ENCODE results near the gene ZNF749. TPM values are rescaled to one million over a fixed set of nuclear protein-coding genes. Genes with fewer than 3 reads are reported as not detected.
A peak's percentile ranks its signal among the peaks of the same experiment; 100 is the strongest.

ZNF749 gene
- total RNA-seq = 10 to 100 TPM; 13.1 to 13.3 TPM

GRCh38 chr19:57435062-57435978 lies at the start of gene ZNF749:
TSS of gene ZNF749 (plus strand) at chr19:57435325. CDS start at chr19:57435579, 254 bp downstream.
- CTCF ChIA-PET = interaction anchor here (0.7 to 1.7 kb wide), 3 partner anchors 10 to 30 kb away, joined by 3 to 6 read pairs (median 3); no protein-coding TSS in a partner anchor
- Mint-ChIP-seq H3K27me3 (no peaks in the 10 kb centered on the region), H3K9me3 (ENCODE audit: low read depth) (peaks cover 18% of the 10 kb centered on the region), H3K4me3 (peak within 1 kb of the TSS; percentile 85), H3K36me3 (peaks cover 47% of the 10 kb centered on the region), H3K27ac (peak within 1 kb of the TSS; percentile 90), H3K4me1 (peaks cover 27% of the 10 kb centered on the region)
- peak; percentile 99 for DNase-seq
- peak; percentile 98 for ATAC-seq

- peaks cover 30% of the 10 kb centered on the region for H3K4me1 Mint-ChIP-seq
- H3K36me3 Mint-ChIP-seq = peaks cover 32% of the 10 kb centered on the region
- H3K27ac Mint-ChIP-seq = peak overlapping the region; percentile 96
- no peak for ATAC-seq
- H3K9me3 Mint-ChIP-seq (ENCODE audit: low read depth) = peaks cover 5% of the 10 kb centered on the region
- H3K4me3 Mint-ChIP-seq = peak overlapping the region; percentile 90
- CTCF ChIA-PET = interaction anchor here (0.9 to 1.5 kb wide), 5 partner anchors 16 to 197 kb away, joined by 3 to 4 read pairs (median 4); partner anchors contain the start of genes ZIK1, ZNF264 and ZNF460
- no peak for DNase-seq
- H3K27me3 Mint-ChIP-seq = no peaks in the 10 kb centered on the region
Measured at GRCh38 chr19:57389194-57389729, 45.9 kb upstream of the ZNF749 start.

- H3K27ac Mint-ChIP-seq = peak within 1 kb of the TSS; percentile 96
- H3K36me3 Mint-ChIP-seq = peaks cover 38% of the 10 kb centered on the region
- H3K4me1 Mint-ChIP-seq = peaks cover 35% of the 10 kb centered on the region
- DNase-seq = peak; percentile 99
- CTCF ChIA-PET = interaction anchor here (0.9 to 1.5 kb wide), 5 partner anchors 16 to 198 kb away, joined by 3 to 4 read pairs (median 4); partner anchors contain the start of genes ZIK1, ZNF264 and ZNF460
- H3K9me3 Mint-ChIP-seq (ENCODE audit: low read depth) = peaks cover 6% of the 10 kb centered on the region
- H3K4me3 Mint-ChIP-seq = peak within 1 kb of the TSS; percentile 90
- H3K27me3 Mint-ChIP-seq = no peaks in the 10 kb centered on the region
- peak; percentile 98 for ATAC-seq
Measured at GRCh38 chr19:57389730-57390598, 45.2 kb upstream of the ZNF749 start, which contains the start of gene ZNF548. TSS of gene ZNF548 (plus strand) at chr19:57389854. CDS start at chr19:57390100, 246 bp downstream.

- no peak for DNase-seq
- Mint-ChIP-seq H3K4me3 (no peak overlapping the region), H3K4me1 (peaks cover 24% of the 10 kb centered on the region), H3K36me3 (peaks cover 81% of the 10 kb centered on the region), H3K27ac (no peak overlapping the region), H3K27me3 (no peaks in the 10 kb centered on the region), H3K9me3 (ENCODE audit: low read depth) (peaks cover 25% of the 10 kb centered on the region)
- ATAC-seq = no peak
- CTCF ChIA-PET = no interaction called here
Measured at GRCh38 chr19:57395710-57396109, 39.4 kb upstream of the ZNF749 start.

GRCh38 chr19:57398868-57399267 lies 36.3 kb upstream of the ZNF749 start:
- H3K9me3 Mint-ChIP-seq (ENCODE audit: low read depth) = peaks cover 29% of the 10 kb centered on the region
- H3K36me3 Mint-ChIP-seq = peaks cover 75% of the 10 kb centered on the region
- DNase-seq = no peak
- no peak overlapping the region for H3K4me3 Mint-ChIP-seq
- no peaks in the 10 kb centered on the region for H3K27me3 Mint-ChIP-seq
- no peak overlapping the region for H3K27ac Mint-ChIP-seq
- peaks cover 9% of the 10 kb centered on the region for H3K4me1 Mint-ChIP-seq
- CTCF ChIA-PET = no interaction called here
- no peak for ATAC-seq

GRCh38 chr19:57403737-57404563 lies 31.2 kb upstream of the ZNF749 start:
- Mint-ChIP-seq H3K36me3 (peaks cover 26% of the 10 kb centered on the region), H3K27me3 (no peaks in the 10 kb centered on the region), H3K27ac (no peak overlapping the region), H3K4me3 (no peak overlapping the region), H3K4me1 (peaks cover 4% of the 10 kb centered on the region), H3K9me3 (ENCODE audit: low read depth) (peaks cover 12% of the 10 kb centered on the region)
- DNase-seq (no peak), ATAC-seq (no peak)
- CTCF ChIA-PET = no interaction called here

- Mint-ChIP-seq H3K9me3 (ENCODE audit: low read depth) (peaks cover 5% of the 10 kb centered on the region), H3K27me3 (no peaks in the 10 kb centered on the region), H3K27ac (no peak overlapping the region), H3K36me3 (peaks cover 9% of the 10 kb centered on the region), H3K4me1 (peaks cover 15% of the 10 kb centered on the region), H3K4me3 (no peak overlapping the region)
- DNase-seq (peak; percentile 81), ATAC-seq (peak; percentile 21)
- CTCF ChIA-PET = interaction anchor here (1.1 to 1.4 kb wide), 2 partner anchors 17 to 413 kb away, joined by 3 to 4 read pairs; no protein-coding TSS in a partner anchor
Measured at GRCh38 chr19:57406516-57407123, 28.5 kb upstream of the ZNF749 start.

GRCh38 chr19:57410877-57411671 lies 24.1 kb upstream of the ZNF749 start, which contains the start of gene ZNF17:
TSS of gene ZNF17 (plus strand) at chr19:57411161. CDS start at chr19:57413616, 2,455 bp downstream.
- Mint-ChIP-seq H3K4me3 (peak within 1 kb of the TSS; percentile 89), H3K4me1 (peaks cover 22% of the 10 kb centered on the region), H3K9me3 (ENCODE audit: low read depth) (peaks cover 12% of the 10 kb centered on the region), H3K27ac (peak within 1 kb of the TSS; percentile 80), H3K36me3 (peaks cover 24% of the 10 kb centered on the region), H3K27me3 (no peaks in the 10 kb centered on the region)
- peak; percentile 96 for DNase-seq
- ATAC-seq = peak; percentile 100
- CTCF ChIA-PET = interaction anchor here (1.1 to 1.3 kb wide), 3 partner anchors 11 to 745 kb away, joined by 3 to 4 read pairs (median 4); no protein-coding TSS in a partner anchor

- CTCF ChIA-PET = no interaction called here
- H3K9me3 Mint-ChIP-seq (ENCODE audit: low read depth) = peaks cover 42% of the 10 kb centered on the region
- no peaks in the 10 kb centered on the region for H3K4me1 Mint-ChIP-seq
- peaks cover 74% of the 10 kb centered on the region for H3K36me3 Mint-ChIP-seq
- H3K27me3 Mint-ChIP-seq = no peaks in the 10 kb centered on the region
- no peak overlapping the region for H3K27ac Mint-ChIP-seq
- DNase-seq (no peak), ATAC-seq (no peak)
- H3K4me3 Mint-ChIP-seq = no peak overlapping the region
Measured at GRCh38 chr19:57419439-57419838, 15.7 kb upstream of the ZNF749 start.

- no peaks in the 10 kb centered on the region for H3K4me1 Mint-ChIP-seq
- ATAC-seq (no peak), DNase-seq (no peak)
- no peaks in the 10 kb centered on the region for H3K27me3 Mint-ChIP-seq
- H3K9me3 Mint-ChIP-seq (ENCODE audit: low read depth) = peaks cover 35% of the 10 kb centered on the region
- H3K27ac Mint-ChIP-seq = no peak overlapping the region
- no peak overlapping the region for H3K4me3 Mint-ChIP-seq
- peaks cover 64% of the 10 kb centered on the region for H3K36me3 Mint-ChIP-seq
- CTCF ChIA-PET = no interaction called here
Measured at GRCh38 chr19:57421037-57421436, 14.1 kb upstream of the ZNF749 start.

GRCh38 chr19:57434386-57435061 lies 601 bp upstream of the ZNF749 start:
- ATAC-seq (peak; percentile 18), DNase-seq (no peak)
- H3K36me3 Mint-ChIP-seq = peaks cover 39% of the 10 kb centered on the region
- CTCF ChIA-PET = interaction anchor here (1.7 kb wide), 1 partner anchor 9 kb away, joined by 6 read pairs; no protein-coding TSS in a partner anchor
- peak overlapping the region; percentile 90 for H3K27ac Mint-ChIP-seq
- peak overlapping the region; percentile 85 for H3K4me3 Mint-ChIP-seq
- H3K9me3 Mint-ChIP-seq (ENCODE audit: low read depth) = peaks cover 11% of the 10 kb centered on the region
- H3K27me3 Mint-ChIP-seq = no peaks in the 10 kb centered on the region
- H3K4me1 Mint-ChIP-seq = peaks cover 27% of the 10 kb centered on the region

Measured in activated CD8-positive, alpha-beta memory T cell treated with anti-CD3 and anti-CD28 coated beads, Interleukin-2, amount 10 ng/mL, durations not matched to agents 7 days and 5 days (primary cell).